Measurements from ENCODE around the gene THOC2. TPM values are rescaled to one million over a fixed set of nuclear protein-coding genes. Genes with fewer than 3 reads are reported as not detected.

THOC2 gene
- total and polyA plus RNA-seq, 2 donors, result 77.4 to 82.1 TPM

Other genes with a start within 250 kb of the THOC2 start
- gene XIAP, start 127.0 kb upstream of the THOC2 start, total RNA-seq, result 31.9 TPM
- gene XIAP, start 127.0 kb upstream of the THOC2 start, polyA plus RNA-seq, result 11.5 TPM
- gene STAG2, start 228.7 kb upstream of the THOC2 start, total RNA-seq, result 147 TPM
- 44.0 TPM for gene STAG2, start 228.7 kb upstream of the THOC2 start, polyA plus RNA-seq

Data from thymus (tissue), 2 donors.